Pancreas (tissue), 10 donors: ENCODE results near the gene HOXB4. TPM values are rescaled to one million over a fixed set of nuclear protein-coding genes. Genes with fewer than 3 reads are reported as not detected.

Source experiments
- ATAC-seq, 4 donors: fragments of 200-7000 bp; cut with Tn5 transposase; one replicate each; pipeline versions ENCODE4 v1.8.0 to v1.9.1; 2020; ENCODE audit warnings: mild to moderate bottlenecking in 4 of 4, moderate library complexity in 4 of 4
- DNase-seq, 6 donors: peaks; one replicate each; pipeline ENCODE4 v3.0.0-alpha.2; 2020
- FAIRE-seq: peaks from 2 replicates; lab custom pipeline; 2012; peaks lifted over from hg19 to GRCh38; lab: Jason Lieb, UNC
- H3K27ac ChIP-seq, 4 donors: fragments of 200-600 bp; sonication (generic); 1 replicate in 3 of 4; 2 replicates in 1 of 4; pipeline versions ENCODE4 v1.5.0 to v1.8.0; 2020
- H3K27me3 ChIP-seq, 4 donors: fragments of 200-600 bp; one replicate each; pipeline ENCODE4 v1.8.0; 2021
- H3K36me3 ChIP-seq, 3 donors: fragments of 200-600 bp; sonication (generic) in 1 of 3; one replicate each; pipeline versions ENCODE4 v1.5.0 to v1.8.0; 2020 to 2021
- H3K4me1 ChIP-seq, 3 donors: fragments of 200-600 bp; one replicate each; pipeline ENCODE4 v1.8.0; 2021
- H3K4me3 ChIP-seq, 4 donors: fragments of 200-600 bp; sonication (generic) in 2 of 4; one replicate each; pipeline versions ENCODE4 v1.5.0 to v1.8.0; 2020 to 2021
- H3K9me3 ChIP-seq, 4 donors: fragments of 200-600 bp; one replicate each; pipeline ENCODE4 v1.8.0; 2021
- CTCF ChIP-seq, 4 donors: fragments of 200-600 bp; sonication (generic) in 3 of 4; IDR thresholded peaks; one replicate each; pipeline versions ENCODE4 v1.5.0 to v1.8.0; 2021; ENCODE audit warnings: antibody characterized with exemption in 4 of 4
- WGBS, 2 donors: extraction: QIAGEN DNeasy Blood & Tissue Kit; methylation state at CpG; one replicate each; pipeline ENCODE4 v1.1.7; 2013; 5-methylcytosine and 5-hydroxymethylcytosine counted together
- intact Hi-C, 3 donors: fragments of 100-400 bp; cut with DNase I; formaldehyde crosslinking; loops; one replicate each; pipeline versions ENCODE4 v1.11.1 to v1.14.2; 2022
- polyA plus RNA-seq, 2 donors: library from polyadenylated mRNA; stranded (reverse); fragments of 200-250 nt; gene quantifications; one replicate each; pipeline ENCODE4 v1.2.3, GENCODE V29; 2013
- total RNA-seq, 6 donors: library from RNA; stranded (reverse); fragmentation: NEBNext Ultra II Directional in 4 of 6; extraction: Animal tissue kit (Norgen Biotek cat#: 25700) in 4 of 6; gene quantifications; one replicate each; pipeline versions ENCODE4 v1.2.1 to v1.2.4, GENCODE V29; 2021 to 2023
- donor health status: healthy with polysubstance abuse.
- donor health status: DM: no; HTN: no; CAD: no; lungs with moderate emphysema.
- donor health status: DM: no; HTN: no; CAD: no.
- donor health status: control.
- donor health status: control.
- donor health status: Bipolar disorder and iron deficiency.
- donor health status: DM: yes; HTN: yes; CAD: no.
- donor health status: DM: no; HTN: no; CAD: no.
- donor health status: DM: no; HTN: no; CAD: no.
- donor health status: DM: yes; HTN: yes; CAD: no.

HOXB4 gene
- total and polyA plus RNA-seq, 8 donors: 0.22 to 2.5 (median 0.78) TPM

- H3K36me3 ChIP-seq: no peaks in the 10 kb centered on the region
- intact Hi-C loops: no loop called here
- ATAC-seq (peak in 2 of 4 donors; percentile 20 to 33), FAIRE-seq (no peak), DNase-seq (no peak)
- H3K4me1 ChIP-seq: no peaks in the 10 kb centered on the region
- H3K9me3 ChIP-seq: no peaks in the 10 kb centered on the region
- H3K27ac ChIP-seq: no peak overlapping the region
- H3K4me3 ChIP-seq: no peak overlapping the region
- no peak for TF ChIP-seq CTCF (IDR thresholded peaks at IDR 0.05)
- peaks cover 0 to 28% (median 2%) of the 10 kb centered on the region in 4 donors for H3K27me3 ChIP-seq
- WGBS, 2 donors: 27 to 29% methylated on average over 7 to 10 of the region's 11 CpGs
Measured at GRCh38 chr17:48552466-48553189, 25.5 kb downstream of the HOXB4 start.

- no peaks in the 10 kb centered on the region for H3K4me1 ChIP-seq
- intact Hi-C loops: no loop called here
- peak in 1 of 6 donors; percentile 71 for DNase-seq
- ATAC-seq: no peak
- FAIRE-seq: no peak
- peaks cover 0 to 28% (median 2%) of the 10 kb centered on the region in 4 donors for H3K27me3 ChIP-seq
- no peaks in the 10 kb centered on the region for H3K9me3 ChIP-seq
- WGBS, 2 donors: 24 to 30% methylated on average over 47 of the region's 47 CpGs
- no peak overlapping the region for H3K27ac ChIP-seq
- H3K4me3 ChIP-seq: no peak overlapping the region
- no peaks in the 10 kb centered on the region for H3K36me3 ChIP-seq
- TF ChIP-seq CTCF (IDR thresholded peaks at IDR 0.05): no peak
Measured at GRCh38 chr17:48551596-48552465, 26.3 kb downstream of the HOXB4 start.

- WGBS, 2 donors: 12 to 24% methylated on average over 19 of the region's 19 CpGs
- peaks cover 0 to 28% (median 2%) of the 10 kb centered on the region in 4 donors for H3K27me3 ChIP-seq
- no peaks in the 10 kb centered on the region for H3K9me3 ChIP-seq
- H3K4me3 ChIP-seq: peak overlapping the region in 1 of 4 donors; percentile 20
- ATAC-seq (no peak), FAIRE-seq (no peak), DNase-seq (no peak)
- no peak for TF ChIP-seq CTCF (IDR thresholded peaks at IDR 0.05)
- H3K36me3 ChIP-seq: no peaks in the 10 kb centered on the region
- no peak overlapping the region for H3K27ac ChIP-seq
- intact Hi-C loops: no loop called here
- H3K4me1 ChIP-seq: no peaks in the 10 kb centered on the region
Measured at GRCh38 chr17:48551214-48551555, 27.0 kb downstream of the HOXB4 start.

- Histone ChIP-seq H3K4me1 (no peaks in the 10 kb centered on the region), H3K36me3 (no peaks in the 10 kb centered on the region), H3K4me3 (peak overlapping the region in 1 of 4 donors; percentile 20), H3K9me3 (no peaks in the 10 kb centered on the region), H3K27ac (no peak overlapping the region), H3K27me3 (peaks cover 0 to 28% (median 2%) of the 10 kb centered on the region in 4 donors)
- TF ChIP-seq CTCF (IDR thresholded peaks at IDR 0.05): no peak
- no peak for DNase-seq
- intact Hi-C loops: no loop called here
- no peak for FAIRE-seq
- 14 to 24% methylated on average over 51 to 70 of the region's 70 CpGs for WGBS, 2 donors
- ATAC-seq: no peak
Measured at GRCh38 chr17:48550502-48551213, 27.5 kb downstream of the HOXB4 start.
